Stimulated activated CD4-positive, alpha-beta T cell treated with anti-CD3 and anti-CD28 coated beads, Interleukin-1b, Interleukin-23, amount 100 ng/mL, for 48 hours (primary cell): ENCODE results near the gene NBEA.

ENCODE experiments used
- DNase-seq: peaks from one replicate; pipeline ENCODE4 v3.0.0-alpha.2; 2020

Gene NBEA

DNA sequence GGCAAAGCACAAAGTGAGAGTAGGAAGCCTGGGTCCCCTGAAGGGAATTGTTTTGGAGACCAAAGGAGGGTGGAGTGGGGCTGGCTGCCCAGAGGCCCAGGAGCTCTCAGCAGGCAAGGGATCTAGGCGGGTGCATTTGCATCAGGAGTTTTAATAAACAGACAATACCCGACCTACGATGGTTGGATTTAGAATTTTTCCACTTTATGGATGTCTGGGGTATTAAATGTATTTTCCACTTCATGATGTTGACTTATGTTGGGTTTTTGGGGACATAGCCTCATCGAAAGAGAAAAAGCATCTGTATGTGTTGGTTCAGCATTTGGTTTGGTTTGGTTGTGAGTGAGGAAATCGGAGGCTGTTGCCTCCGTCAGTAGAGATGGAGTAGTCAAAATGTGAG, 739.6 kb downstream of the NBEA start:
- DNase-seq: no peak

DNA sequence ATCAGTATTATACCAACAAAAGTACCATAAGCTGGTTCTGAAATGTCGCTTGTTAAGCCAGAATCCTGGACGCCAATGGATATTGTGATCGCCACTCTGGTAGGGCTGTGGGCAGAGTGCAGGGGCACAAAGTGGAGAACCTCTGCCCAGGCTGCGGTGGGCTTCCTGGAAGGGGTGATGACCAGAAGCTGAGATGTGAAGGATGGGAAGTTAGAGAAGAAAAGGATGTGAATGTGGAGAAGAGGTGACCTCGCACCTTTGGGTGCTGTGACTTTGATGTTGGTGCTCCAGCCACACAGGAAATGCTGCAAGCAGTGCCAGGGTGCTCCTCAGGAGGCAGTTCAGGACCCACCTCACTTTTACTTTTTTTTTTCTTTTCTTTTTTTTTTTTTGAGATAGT, 742.4 kb downstream of the NBEA start:
- no peak for DNase-seq

GRCh38 chr13:35687336-35687735, 745.3 kb downstream of the NBEA start:
- DNase-seq: no peak

DNA sequence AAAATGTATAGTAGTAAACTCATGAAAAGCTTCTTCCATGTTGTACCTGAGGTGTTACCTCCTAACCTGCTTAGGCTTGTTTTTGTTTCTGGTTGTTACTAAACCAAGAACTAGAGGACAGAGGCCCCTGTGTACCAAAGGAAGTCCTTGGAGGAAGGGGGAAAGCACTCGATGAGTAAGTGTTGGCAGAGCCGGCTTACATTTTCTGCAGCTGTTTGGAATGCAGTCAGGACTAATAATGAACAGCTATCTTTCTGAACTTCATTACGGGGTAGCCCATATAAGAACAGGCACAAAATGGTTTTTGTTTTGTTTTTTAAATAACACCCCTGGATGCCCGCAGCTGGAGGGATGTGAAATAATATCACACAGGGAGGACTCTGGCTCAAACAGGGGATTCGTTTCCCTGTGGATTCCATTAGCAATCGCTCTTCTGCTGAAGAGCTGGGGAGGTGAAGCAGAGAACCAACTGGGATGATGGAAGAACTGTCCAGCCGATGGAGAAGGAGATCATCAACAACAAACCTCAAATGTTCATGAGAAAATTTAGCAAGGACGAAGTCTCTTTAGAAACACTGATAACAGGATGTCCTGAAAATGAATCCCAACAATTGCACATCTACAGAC, 748.6 kb downstream of the NBEA start:
- no peak for DNase-seq

DNA sequence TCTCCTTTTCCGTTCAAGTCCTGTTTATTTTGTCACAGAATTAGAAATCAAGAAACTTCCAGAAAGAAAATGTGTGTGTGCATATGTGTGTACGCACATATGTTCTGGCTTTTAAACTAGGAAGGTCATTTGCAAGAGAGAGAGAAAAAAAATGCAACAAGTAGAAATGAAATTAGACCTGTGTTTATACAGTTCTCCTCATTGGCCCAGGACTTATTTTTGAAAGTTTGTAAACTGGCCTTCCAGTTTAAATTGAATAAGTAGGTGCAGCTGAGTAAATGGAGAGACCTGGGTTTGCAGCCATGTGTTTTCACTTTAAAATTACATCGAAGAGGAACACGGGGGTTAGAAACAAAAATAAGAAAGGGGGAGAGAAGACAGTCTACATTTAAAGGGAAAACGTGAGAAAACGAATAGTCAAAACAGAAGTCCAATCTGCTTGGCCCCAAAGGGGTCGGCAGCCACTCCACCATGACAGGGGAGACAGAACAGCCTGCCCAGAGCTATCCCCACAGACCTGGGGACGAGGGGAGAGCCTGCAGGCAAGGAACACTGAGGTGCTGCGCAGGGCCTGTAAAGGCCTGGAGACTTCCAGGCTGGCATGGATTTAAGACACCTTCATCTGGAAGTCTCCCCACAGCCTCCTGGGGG, 751.2 kb downstream of the NBEA start:
- DNase-seq: no peak

DNA sequence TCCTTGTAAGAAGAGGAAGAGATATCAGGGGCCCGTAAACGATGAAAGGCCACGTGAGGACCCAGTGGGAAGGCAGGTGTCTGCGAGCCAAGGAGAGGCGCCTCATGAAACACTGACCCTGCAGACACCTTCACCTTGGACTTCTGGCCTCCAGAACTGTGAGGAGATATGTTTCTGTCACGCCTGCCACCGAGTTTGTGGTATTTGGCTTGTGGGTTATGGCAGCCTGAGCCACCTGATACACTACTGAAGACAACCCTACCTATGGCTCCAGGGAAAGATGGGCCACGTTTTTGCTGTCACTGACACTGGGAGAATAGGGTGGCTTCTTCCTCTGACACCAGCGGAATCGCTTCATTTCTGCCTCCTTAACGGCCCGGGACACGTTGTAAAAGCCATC, 752.0 kb downstream of the NBEA start:
- DNase-seq: no peak

DNA sequence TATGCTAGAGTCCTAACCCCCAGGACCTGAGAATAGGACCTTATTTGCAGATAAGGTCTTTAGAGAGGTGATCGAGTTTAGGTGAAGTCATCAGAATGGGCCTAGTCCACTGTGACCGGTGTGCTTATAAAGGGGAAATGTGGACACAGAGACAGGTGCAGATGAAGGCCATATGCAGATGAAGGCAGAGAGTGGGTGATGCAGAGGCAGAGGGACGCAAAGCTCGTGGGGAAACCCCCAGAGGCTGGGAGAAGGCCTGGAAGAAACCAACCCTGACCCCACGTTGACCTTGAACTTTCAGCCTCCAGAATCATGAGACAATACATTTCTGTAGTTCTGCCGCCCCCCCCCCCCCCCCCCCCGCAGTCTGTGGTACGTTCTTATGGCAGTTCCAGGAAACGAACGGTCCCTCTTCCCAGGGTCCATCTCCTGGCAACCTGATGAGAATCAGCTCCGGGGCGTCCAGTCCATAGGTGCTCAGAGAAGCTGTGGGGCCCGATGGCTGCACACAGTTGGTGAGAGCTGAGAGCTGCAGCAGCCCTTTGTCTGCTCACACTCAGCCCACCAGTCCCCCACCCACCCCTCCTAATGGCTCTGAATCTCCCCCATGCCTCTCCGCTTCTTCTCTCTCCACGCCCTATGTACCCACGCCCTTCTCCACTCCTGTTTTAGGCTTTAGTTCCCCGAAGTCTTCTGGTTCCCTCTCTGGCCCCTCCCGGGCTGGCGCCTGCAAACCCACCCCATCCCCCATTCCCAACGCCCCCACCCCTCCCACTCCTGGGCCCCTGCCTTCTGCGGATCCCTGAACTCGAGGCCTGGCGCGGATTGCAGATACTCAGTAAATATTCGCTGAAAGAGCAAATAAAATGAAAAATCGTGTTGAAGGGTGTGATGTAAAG, 752.7 kb downstream of the NBEA start:
- no peak for DNase-seq

GRCh38 chr13:35695448-35695770, 753.3 kb downstream of the NBEA start:
- no peak for DNase-seq

DNA sequence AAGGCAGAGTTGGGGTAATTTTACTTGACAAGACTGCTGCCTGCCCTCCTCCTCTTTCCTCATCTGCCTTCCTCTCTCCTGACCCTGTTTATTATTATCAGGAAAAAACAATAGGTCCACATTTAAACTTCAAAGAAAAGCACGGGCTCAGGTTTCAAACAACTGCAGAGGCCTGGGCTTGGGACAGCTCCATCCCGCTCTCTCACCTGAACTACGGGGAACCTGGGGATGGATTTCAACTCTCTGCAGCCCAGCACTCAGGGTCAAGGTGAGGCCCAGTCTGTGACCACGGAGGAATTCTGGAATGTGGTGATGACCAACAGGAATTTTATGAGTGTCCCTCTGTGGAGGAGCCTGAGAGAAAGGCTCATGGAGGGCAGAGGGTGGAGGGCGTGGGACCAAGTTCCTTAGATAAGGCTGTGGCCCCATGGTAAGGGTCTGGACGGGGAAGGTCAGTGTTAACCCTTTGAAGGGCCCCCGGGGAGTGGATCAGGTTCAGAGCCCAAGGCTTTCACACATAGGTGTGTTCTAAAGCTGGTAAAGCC, 755.2 kb downstream of the NBEA start:
- no peak for DNase-seq

GRCh38 chr13:35698911-35699576, 757.0 kb downstream of the NBEA start:
- DNase-seq: no peak

- DNase-seq: no peak
Measured at GRCh38 chr13:35699825-35700510, 757.9 kb downstream of the NBEA start.

DNA sequence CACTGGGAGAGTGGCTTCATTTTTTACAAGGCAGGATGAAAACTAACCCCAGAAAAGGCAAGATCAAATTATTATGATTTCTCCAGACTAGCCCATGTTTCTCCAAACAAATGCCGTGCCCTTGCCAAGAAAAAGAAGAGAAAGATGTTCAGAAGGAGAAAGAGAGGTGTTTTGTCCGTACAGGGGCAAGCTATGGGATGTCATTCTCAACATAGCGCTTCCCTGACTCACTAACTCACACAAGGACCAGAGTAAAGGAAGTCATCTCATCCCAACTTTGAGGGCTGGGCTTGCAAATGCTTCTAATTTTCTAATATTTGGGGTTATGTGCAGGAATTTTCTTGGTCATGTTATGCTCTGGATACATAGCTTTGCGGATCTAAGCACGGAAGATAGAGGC, 758.6 kb downstream of the NBEA start:
- DNase-seq: no peak

GRCh38 chr13:35702316-35702715, 760.2 kb downstream of the NBEA start:
- DNase-seq: no peak

GRCh38 chr13:35703061-35703460, 761.0 kb downstream of the NBEA start:
- no peak for DNase-seq

GRCh38 chr13:35704331-35704730, 762.3 kb downstream of the NBEA start:
- DNase-seq: no peak

- DNase-seq: no peak
Measured at GRCh38 chr13:35706281-35706680, 764.2 kb downstream of the NBEA start.

GRCh38 chr13:35706721-35707120, 764.7 kb downstream of the NBEA start:
- DNase-seq: no peak

- no peak for DNase-seq
Measured at GRCh38 chr13:35711909-35712308, 769.8 kb downstream of the NBEA start.

- no peak for DNase-seq
Measured at GRCh38 chr13:35712907-35713761, 771.1 kb downstream of the NBEA start.

DNA sequence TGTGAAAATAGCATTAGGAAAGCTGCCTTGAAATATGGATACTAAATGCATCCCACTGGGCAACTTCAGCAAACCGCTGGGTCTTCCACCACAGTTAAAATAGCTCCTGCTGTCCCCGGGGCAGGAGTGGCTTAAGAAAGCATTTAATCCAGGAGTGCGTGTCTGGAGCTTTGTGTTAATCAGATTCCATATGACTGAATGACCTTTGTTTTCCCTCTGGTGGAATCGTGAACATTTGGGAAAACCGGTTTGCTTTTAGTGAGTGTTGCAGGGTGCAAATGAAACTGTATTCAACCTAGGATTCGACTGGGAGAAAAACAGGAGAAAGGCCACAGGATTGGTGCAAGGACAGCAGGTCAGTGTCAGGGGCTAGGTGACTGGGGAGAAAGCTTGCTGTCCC, 772.1 kb downstream of the NBEA start:
- no peak for DNase-seq

DNA sequence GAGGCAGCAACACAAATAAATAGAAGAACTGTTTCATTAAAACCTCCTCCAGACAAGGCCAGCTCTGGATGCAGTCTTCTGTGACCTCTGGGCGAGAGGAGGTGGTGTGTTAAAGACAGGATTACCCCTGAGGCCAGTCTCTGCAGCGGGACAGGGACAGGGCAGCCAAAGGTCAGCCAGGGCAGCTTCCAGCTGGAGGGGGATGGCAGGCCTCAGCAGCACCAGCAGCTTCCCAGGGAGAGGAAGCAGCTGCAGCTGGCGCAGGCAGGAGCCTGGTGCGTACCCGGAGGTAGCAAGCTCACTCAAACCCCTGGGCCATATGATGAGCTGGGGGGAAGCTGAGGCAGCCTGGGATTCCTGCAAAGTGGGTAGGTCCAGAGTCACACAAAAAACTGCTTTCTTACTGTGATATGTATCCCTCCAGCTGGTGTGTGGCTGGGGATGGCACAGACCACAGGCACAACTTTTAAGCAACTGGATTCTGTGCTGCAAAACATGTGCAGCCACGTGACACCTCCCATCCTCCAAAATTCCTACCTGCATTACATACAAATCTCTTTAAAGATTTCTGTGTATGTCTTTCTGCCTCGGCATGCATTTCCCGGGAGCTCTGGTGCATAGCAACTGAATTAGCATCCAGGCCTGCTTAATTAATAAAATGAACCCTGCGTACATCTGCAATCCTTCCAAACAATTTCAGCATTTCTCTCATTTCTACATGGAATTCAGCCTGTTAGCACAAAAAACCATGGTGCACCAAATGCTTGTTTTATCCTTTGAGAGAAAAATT, 772.7 kb downstream of the NBEA start:
- DNase-seq: no peak
